ENCODE data around the gene FBN1.

The FBN1 gene

DNA sequence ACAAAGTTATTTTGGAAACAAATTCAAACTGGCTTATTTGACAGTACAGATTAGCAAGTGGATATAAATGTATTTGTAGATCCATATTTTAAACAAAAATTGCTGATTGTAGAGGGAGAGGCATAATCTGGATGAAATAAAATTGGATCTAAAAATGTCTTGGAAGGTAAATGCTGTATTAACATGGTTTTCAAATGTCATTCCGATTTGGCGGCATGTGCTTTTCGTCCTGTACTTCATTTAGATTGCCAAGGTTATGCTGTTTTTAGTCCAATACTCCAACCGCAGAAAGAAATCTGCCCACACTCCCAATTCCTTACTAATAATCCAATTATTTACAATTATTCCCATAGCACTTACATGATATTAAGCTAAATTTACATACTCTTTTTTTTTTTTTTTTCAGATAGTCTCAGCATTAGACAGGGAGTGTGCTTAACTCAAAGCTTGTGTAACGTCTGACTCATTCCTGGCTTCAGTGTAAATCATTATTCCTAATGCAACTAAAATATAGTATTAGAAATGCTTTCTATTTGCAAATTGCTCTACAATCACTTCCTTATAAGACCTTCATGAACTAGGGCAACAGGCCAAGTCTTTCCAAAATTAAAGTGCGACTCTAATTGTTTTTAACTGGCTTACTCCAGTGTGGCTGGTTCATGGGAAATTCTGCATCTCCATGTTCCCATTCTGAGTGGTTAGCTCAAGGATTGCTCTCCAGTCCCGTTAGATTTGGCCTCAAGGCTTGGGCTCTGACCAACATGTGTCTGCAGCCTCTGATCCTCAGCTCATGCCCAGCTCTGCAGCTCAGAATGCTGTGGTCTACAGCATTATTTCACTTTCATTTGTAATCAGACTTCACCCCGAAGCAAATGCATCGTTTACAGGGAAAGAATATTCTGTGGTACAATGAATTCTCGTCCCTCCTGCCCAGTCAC, 103.9 kb downstream of the FBN1 start:
- peak overlapping the region; percentile 38 for H3K4me3 ChIP-seq (ENCODE audit: low read depth, low read length)
- CTCF ChIA-PET, result no interaction called here
- no peak for DNase-seq (ENCODE audit: low read depth, low spot score)
- TF ChIP-seq, protein P1, sequence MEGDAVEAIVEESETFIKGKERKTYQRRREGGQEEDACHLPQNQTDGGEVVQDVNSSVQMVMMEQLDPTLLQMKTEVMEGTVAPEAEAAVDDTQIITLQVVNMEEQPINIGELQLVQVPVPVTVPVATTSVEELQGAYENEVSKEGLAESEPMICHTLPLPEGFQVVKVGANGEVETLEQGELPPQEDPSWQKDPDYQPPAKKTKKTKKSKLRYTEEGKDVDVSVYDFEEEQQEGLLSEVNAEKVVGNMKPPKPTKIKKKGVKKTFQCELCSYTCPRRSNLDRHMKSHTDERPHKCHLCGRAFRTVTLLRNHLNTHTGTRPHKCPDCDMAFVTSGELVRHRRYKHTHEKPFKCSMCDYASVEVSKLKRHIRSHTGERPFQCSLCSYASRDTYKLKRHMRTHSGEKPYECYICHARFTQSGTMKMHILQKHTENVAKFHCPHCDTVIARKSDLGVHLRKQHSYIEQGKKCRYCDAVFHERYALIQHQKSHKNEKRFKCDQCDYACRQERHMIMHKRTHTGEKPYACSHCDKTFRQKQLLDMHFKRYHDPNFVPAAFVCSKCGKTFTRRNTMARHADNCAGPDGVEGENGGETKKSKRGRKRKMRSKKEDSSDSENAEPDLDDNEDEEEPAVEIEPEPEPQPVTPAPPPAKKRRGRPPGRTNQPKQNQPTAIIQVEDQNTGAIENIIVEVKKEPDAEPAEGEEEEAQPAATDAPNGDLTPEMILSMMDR (IDR thresholded peaks at IDR 0.05; ENCODE audit: insufficient read depth, low read length, missing control alignments), result no peak
- POLR2A ChIA-PET, result interaction anchor here (0.6 kb wide), 1 partner anchor 450 kb away, joined by 3 read pairs; no protein-coding TSS in a partner anchor

DNA sequence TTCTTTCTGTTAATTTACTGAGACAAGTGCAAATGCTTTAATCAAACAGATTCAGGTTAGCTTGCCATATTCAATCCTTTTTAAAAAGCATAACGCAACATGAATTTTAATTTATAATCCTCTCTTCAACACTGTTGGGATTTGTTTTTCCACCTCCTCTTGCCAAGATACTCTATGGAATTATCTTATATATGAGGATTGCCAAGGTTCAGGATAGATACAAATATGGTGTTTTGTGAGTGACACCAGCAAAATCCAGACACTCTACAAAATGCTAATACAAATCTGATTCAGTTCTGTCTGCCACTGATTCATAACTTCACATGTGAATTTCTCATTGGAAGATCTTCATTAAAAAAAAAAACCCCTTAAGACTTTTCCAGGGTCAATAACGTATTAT, 104.8 kb downstream of the FBN1 start:
- ChIA-PET POLR2A (no interaction called here), CTCF (no interaction called here)
- TF ChIP-seq, protein P1 (IDR thresholded peaks at IDR 0.05; ENCODE audit: insufficient read depth, low read length, missing control alignments), result no peak
- no peak overlapping the region for H3K4me3 ChIP-seq (ENCODE audit: low read depth, low read length)
- no peak for DNase-seq (ENCODE audit: low read depth, low spot score)

DNA sequence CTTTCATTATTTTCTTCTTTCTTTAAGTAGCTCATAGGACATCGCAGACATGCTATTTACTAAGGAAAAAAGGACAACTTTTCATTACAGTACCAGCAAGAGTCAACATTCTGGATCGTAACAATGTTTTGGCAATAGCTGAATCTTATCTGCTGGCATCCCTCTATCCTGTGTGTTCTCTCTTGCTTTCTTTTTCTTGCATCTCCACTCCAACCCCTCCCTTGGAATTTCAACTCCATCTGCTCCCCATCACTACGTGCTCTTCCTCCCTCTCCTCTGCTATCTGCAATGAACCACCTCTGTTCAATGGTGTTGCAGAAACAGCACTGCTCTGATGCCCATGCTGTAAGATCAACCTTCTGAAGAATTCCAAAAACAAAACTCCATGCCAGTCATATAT, 106.6 kb downstream of the FBN1 start:
- TF ChIP-seq, protein P1 (IDR thresholded peaks at IDR 0.05; ENCODE audit: insufficient read depth, low read length, missing control alignments), result no peak
- DNase-seq (ENCODE audit: low read depth, low spot score), result no peak
- H3K4me3 ChIP-seq (ENCODE audit: low read depth, low read length), result no peak overlapping the region
- ChIA-PET POLR2A (no interaction called here), CTCF (interaction anchor here (1.4 kb wide), 1 partner anchor 14 kb away, joined by 3 read pairs; no protein-coding TSS in a partner anchor)

DNA sequence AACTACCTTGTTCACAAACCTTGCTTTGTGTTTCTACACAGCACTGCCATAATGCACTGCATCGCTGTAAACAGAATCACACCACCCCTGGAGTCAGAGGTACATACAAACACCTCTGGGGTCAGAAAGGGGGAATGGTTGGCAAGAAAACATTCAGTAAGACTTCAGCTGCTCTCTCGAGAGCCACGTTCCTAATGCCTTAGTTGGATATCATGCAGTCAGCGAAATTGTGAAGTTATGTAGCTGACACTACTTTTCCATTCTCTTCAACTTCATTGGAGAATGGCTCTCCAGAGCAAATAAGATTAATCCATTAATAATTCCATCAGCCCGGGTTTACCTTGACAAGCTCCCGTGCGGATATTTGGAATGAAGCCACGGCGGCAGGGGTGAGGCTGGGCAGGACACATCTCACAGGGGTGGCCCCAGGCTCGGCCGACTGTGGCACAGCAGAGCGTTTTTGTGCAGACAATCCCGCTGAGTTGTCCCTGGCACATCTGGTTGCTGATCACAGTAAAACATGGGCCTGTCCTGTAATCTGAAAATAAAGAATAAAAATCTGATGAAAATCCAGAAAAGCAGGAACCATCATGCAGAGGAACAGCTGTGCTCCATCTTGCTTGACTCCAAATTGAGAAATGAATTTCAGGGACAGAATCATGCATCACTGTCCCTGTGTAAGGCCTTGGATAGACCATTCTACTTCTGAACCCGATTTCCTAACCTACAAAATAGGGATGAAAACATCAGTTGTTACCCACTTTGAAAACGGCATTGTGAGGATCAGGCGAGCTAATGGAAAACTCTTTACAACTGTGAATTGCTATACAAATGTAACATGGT, 108.0 kb downstream of the FBN1 start:
- TF ChIP-seq, protein P1 (IDR thresholded peaks at IDR 0.05; ENCODE audit: insufficient read depth, low read length, missing control alignments), result no peak
- CTCF ChIA-PET, result interaction anchor here (1.1 to 1.5 kb wide), 3 partner anchors 9 to 22 kb away, joined by 3 read pairs; no protein-coding TSS in a partner anchor
- DNase-seq (ENCODE audit: low read depth, low spot score), result no peak
- H3K4me3 ChIP-seq (ENCODE audit: low read depth, low read length), result no peak overlapping the region
- POLR2A ChIA-PET, result interaction anchor here (1.0 to 1.5 kb wide), 2 partner anchors 8 to 17 kb away, joined by 3 read pairs; no protein-coding TSS in a partner anchor

DNA sequence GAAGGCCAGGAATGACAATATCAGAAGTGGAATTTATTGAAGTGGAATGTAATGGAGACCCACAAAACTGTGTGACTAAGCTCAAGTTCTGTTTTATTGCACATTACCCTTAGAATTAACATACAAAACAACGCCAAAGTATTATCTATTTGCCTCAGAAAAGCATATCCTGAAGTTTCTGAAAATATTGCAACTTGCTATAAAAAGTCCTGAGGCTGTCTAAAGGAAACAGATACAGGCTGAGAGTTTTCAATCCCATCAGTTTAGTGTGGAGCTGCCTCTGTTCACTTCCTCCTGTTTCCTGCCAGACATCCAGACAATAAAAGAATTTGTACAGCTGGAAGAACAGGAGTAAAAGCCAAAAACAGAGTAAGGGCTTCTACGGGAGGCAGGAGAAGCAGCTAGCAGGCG, 108.8 kb downstream of the FBN1 start:
- no peak for DNase-seq (ENCODE audit: low read depth, low spot score)
- no peak overlapping the region for H3K4me3 ChIP-seq (ENCODE audit: low read depth, low read length)
- ChIA-PET CTCF (interaction anchor here (0.7 to 1.5 kb wide), 4 partner anchors 8 to 21 kb away, joined by 3 read pairs; no protein-coding TSS in a partner anchor), POLR2A (interaction anchor here (0.9 to 1.5 kb wide), 3 partner anchors 18 to 101 kb away, joined by 3 to 4 read pairs (median 3); no protein-coding TSS in a partner anchor)
- TF ChIP-seq, protein P1 (IDR thresholded peaks at IDR 0.05; ENCODE audit: insufficient read depth, low read length, missing control alignments), result no peak

All from AG04449 (cell line).